GM18907 (cell line): ENCODE data around the gene HS3ST3A1.

Experiments
- ATAC-seq: cut with Tn5 transposase; IDR thresholded peaks from one replicate; pipeline ENCODE4 v1.9.1; 2021; ENCODE audit warnings: mild to moderate bottlenecking, moderate library complexity; ENCODE audit not compliant: unreplicated experiment

Gene HS3ST3A1

DNA sequence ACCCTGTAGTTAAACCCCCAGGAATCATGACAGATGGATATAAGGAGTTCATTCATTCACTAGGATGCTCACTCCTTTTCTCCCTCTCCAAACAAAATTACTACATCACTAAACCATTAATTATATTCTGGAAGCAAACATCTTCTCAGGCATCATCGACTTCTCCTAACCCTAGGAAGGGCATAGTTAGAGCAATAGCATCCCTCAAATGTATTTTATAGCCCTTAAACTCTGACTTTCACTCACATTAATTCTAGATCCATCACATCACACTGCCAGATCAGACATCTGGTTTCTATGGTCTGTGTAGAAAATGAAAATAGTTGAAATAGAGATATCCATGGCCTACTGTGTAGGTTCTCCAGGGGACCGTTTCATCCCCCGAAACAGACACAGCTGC lies 143.9 kb downstream of the HS3ST3A1 start:
- ATAC-seq, result no peak
